Activated CD4-positive, alpha-beta T cell treated with anti-CD3 and anti-CD28 coated beads for 1 hour (primary cell): ENCODE data around the gene NEURL1B.

Experiments used
- DNase-seq: peaks from one replicate; pipeline ENCODE4 v3.0.0-alpha.2; 2020

The NEURL1B gene

DNA sequence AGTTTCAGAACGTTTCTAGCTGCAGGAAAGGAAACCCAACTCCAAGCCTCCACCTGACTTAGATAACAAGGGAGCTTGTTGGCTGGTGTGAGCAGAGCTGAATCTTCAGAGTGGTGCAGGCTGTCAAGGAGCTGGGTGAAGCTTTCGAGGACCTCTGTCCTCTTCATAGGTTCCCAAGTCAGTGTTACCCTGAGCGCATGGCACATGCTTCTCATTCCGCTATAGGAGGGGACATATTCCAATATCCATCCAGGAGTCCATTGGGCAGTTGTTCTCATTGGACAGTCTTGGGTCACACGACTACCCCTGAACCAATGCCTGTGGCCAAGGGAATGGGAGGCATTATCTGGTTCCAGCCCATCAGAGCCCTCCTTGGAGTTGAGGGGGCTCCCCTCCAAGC lies 79.6 kb downstream of the NEURL1B start:
- DNase-seq, result no peak

- DNase-seq, result no peak
Observed at GRCh38 chr5:172721455-172722326, 80.6 kb downstream of the NEURL1B start.

GRCh38 chr5:172722327-172722815 lies 81.3 kb downstream of the NEURL1B start:
- DNase-seq, result no peak

- no peak for DNase-seq
Observed at GRCh38 chr5:172723508-172723907, 82.4 kb downstream of the NEURL1B start.

- no peak for DNase-seq
Observed at GRCh38 chr5:172724242-172725183, 83.5 kb downstream of the NEURL1B start.

- no peak for DNase-seq
Observed at GRCh38 chr5:172725273-172725672, 84.2 kb downstream of the NEURL1B start.

DNA sequence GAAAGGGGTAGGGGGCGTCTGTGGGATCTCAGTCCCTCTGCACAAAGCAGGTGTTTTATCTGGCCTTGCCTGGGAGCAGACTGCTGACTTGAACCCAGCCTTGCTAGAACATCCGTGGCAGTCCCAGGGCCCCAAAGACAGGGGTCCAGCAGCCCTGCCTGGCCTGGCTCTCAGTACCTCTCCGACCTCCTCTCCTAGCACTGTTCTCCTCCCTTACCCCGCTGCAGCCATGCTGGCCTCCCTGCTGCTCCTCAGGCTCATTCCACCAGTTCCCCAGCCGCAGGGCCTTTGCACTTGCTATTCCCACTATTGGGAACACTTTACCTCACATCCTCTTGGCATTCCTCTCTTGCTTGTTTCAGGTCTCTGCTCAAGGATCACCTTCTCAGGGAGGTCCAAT lies 84.7 kb downstream of the NEURL1B start:
- no peak for DNase-seq

- DNase-seq, result no peak
Observed at GRCh38 chr5:172726966-172727365, 85.9 kb downstream of the NEURL1B start.

- no peak for DNase-seq
Observed at GRCh38 chr5:172727551-172727950, 86.5 kb downstream of the NEURL1B start.

DNA sequence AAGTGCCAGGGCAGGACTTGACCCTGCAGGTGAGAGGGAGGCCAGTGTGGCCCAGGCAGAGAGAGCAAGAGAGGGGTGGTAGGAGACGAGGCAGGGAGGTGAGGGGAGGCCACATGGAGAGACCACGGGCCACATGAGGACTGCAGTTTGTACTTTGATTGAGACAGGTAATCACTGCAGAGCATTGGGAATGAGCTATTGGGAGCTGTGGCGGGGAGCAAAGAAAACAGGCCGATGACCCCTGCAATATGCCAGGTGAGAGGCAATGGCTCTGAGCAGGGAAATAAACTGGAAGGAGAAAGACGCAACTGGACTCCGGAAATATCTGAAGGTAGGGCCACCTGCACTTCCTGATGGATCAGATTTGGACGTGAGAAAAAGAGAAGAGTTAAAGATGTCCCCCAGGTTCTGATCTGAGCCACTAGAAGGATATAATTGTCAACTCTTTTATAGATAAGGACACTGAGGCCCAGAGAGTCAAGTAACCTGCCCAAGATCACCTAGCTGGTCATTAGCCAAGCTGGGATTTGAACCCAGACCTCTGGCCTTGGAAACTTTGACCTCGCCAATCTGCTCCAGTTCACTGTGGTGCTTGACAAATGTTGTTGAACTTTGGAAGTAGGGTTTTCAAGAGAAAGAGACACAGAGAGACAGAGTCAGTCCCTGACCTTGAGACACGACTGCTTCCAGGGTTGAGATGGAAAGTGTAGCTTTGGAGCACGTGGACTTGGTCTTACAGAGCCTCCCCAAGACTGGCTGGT lies 87.6 kb downstream of the NEURL1B start:
- no peak for DNase-seq

GRCh38 chr5:172729588-172729987 lies 88.5 kb downstream of the NEURL1B start:
- no peak for DNase-seq

- no peak for DNase-seq
Observed at GRCh38 chr5:172730222-172730621, 89.2 kb downstream of the NEURL1B start.

- DNase-seq, result no peak
Observed at GRCh38 chr5:172730981-172731679, 90.1 kb downstream of the NEURL1B start.

DNA sequence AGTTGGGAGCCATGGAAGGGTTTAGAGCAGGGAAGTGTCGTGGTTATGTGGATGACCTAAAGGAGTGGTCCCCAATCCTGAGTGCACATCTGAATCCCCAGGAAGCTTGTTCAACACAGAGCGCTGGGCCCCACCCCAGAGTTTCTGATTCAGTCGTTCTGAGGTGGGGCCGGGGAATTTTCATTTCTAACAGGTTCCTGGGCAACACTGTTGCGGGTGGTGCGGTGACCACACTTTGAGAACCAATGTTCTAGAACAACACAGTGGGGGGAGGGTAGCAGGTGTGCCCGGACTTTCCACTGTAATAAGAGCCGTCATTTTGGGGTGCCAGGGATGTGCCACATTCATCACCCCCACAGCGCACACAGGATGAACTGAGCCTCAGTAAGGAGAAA lies 90.6 kb downstream of the NEURL1B start:
- no peak for DNase-seq

DNA sequence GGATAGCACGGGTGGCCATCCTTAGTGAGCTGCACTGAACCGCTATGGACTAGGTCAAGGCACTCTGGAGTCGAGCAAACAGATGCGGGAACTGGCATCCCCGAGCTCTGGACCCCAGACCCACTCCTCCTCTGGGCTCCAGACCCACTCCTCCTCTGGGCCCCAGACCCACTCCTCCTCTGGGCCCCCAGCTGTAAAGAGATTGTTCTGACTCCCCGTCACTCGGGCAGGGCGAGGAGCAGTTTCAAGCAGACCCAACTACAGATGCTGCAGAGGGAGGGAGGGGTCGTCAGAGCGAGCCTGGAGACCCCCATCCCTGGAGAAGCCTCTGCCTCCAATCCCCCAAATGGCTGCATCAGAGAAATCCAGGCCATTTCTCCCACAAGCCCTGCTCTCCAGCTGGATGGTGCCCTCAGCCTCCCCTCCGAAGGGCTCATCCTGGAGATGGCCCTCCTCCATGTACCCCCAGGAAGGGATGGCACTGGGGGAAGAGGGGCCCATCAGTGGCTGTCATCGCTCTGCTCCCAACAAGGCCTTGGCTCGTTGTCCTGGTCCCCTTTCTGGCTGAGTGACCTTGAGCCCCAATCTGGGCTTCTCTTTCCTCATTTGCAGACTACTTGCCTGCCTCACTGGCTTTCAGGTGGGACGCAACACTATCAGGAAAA lies 91.3 kb downstream of the NEURL1B start:
- no peak for DNase-seq

GRCh38 chr5:172733131-172733973 lies 92.3 kb downstream of the NEURL1B start:
- no peak for DNase-seq

DNA sequence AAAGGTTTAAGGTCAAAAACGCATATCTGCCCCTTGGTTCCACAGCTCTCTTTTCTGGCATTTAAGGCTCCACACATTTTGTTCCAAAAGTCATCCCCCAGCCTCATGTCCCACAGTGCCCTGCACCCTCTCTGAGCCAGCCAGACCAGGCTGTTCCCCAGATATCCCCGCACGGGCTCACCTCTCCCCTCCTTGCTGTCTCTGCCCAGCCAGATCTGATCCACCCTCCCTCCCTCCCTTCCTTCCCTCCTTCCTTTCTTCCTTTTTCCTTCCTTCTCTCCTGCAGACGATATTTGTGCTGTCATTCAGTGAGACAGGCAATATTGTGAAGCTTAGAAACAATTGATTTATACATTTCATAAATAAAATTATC lies 92.9 kb downstream of the NEURL1B start:
- DNase-seq, result no peak

DNA sequence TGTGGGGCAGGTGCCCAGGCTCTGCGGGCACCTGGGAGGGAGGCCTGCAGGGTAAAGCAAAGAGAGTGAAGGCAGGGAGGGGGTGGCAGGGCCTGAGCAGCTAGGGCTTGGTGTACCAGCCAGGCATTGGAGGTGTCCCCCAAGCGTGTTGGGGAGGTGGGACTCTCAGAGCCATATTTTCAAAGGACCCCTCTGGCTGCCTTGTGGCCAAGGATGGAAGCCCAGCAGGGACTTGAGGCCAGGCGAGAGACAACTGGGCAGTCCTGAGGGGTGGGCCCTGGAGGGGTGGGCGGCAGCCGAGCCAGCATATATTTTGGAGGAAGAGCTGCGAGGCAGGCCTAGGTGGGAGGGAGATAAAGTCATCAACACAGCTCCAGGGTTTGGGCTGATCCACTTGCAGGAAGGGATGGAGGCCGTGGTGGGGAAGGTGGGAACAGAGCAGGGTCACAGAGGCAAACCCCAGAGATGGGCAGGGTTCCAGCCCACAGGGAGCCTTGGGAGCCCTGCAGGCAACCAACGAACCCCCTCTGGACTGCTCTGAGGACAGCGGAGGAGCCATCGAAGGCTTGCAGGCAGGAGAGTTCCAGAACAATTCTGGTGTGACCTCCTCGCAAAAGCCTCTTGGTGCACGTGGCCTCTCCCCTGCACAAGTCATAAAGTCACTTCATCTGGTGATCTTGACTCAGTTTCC lies 94.2 kb downstream of the NEURL1B start:
- no peak for DNase-seq

DNA sequence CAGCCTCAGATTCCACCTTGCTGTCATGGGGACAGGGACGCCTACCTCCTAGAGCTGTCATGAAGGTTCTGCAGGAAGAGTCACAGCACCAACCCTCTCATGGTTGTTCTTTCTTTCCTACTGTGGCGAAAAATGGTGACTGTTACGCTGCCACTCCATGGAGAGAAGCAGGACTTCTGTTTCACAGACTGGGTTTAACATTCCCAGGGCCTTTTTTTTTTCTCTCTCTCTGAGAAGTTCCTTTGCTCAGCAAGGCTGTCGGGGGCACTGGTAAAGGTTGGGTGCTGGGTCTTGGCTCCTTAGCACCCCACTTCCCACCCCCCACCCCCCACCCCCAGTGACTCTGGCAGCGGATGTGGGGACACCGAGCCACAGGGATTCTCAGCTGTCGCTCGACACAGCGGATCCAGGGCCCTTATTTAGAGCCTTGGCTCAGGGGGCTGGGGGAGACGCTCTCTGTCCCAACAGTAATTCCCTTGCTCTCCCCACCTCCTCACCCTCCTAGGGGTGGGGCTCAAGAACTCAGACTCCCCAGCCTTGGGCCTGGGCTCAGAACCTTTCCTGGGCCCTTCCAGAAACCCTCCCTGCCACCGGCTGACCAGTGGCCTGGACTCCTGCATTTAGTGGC lies 95.6 kb downstream of the NEURL1B start:
- no peak for DNase-seq

DNA sequence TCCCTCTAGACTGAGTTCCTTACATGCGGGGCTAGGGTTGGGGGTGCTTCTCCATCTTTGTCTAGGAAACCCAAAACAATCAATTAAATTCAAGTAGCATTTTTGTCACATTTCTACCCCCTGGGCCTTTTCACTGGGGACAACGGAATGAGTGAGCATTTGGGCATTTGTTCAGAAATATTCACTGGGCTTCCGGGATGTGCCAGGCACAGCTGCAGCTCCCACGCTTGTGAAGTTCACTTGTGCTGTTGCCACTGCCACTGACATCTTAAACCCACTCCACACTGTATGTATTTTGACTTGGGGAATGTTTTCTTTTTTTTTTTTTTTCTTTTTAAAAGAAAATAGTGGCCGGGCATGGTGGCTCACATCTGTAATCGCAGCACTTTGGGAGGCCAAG lies 98.3 kb downstream of the NEURL1B start:
- no peak for DNase-seq
